ENCODE measurements around the gene IGSF9B.

GRCh38 chr11:133957900-133958299, 1.1 kb upstream of the IGSF9B start:
- TF ChIP-seq CTCF (IDR thresholded peaks at IDR 0.05): no peak
- no peak for TF ChIP-seq POLR2A (IDR thresholded peaks at IDR 0.05)
- no peak for TF ChIP-seq POLR2AphosphoS5 (IDR thresholded peaks at IDR 0.05)
- no peak for TF ChIP-seq EP300 (IDR thresholded peaks at IDR 0.05)

Measured in suprapubic skin (tissue), 4 donors.